ENCODE results near the gene DHH. TPM values are rescaled to one million over a fixed set of nuclear protein-coding genes. Genes with fewer than 3 reads are reported as not detected.
A peak's percentile ranks its signal among the peaks of the same experiment; 100 is the strongest.

The DHH gene
- total RNA-seq, 4 donors from 2014 or later = 0.19 to 2.5 TPM; not detected in 2

DNA sequence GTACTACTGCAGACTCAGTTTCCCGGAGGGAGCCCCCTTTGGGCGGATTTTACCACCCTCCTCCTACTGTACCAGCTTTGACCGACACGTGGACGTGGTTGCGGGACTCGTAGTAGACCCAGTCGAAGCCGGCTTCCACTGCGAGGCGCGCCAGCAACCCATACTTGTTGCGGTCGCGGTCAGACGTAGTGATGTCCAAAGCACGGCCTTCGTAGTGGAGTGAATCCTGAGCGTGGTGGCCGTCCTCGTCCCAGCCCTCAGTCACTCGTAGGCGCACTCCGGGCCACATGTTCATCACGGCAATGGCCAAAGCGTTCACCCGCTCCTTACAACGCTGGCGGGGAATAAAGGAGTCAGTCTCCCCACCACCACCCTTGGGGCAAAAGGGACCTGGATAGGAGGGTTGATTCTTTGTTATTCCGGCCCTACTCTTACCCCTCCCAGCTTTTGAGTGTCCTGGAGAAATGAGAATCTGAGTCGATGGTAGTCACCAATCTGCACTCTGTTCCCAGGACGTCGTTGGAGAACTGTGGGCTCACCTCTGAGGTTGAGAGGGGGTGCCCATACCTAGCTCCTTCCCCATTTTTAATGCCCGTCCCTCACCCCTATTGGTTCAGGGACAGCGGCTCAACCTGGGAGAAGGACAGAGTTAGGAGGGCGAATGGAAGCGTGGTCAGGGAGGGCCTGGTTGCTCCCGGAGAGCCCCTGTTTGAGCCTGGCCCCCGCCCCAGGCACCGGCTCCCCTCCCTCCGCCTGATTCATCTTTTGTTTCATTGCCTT, 3.4 kb downstream of the DHH start:
- TF ChIP-seq, protein P1, sequence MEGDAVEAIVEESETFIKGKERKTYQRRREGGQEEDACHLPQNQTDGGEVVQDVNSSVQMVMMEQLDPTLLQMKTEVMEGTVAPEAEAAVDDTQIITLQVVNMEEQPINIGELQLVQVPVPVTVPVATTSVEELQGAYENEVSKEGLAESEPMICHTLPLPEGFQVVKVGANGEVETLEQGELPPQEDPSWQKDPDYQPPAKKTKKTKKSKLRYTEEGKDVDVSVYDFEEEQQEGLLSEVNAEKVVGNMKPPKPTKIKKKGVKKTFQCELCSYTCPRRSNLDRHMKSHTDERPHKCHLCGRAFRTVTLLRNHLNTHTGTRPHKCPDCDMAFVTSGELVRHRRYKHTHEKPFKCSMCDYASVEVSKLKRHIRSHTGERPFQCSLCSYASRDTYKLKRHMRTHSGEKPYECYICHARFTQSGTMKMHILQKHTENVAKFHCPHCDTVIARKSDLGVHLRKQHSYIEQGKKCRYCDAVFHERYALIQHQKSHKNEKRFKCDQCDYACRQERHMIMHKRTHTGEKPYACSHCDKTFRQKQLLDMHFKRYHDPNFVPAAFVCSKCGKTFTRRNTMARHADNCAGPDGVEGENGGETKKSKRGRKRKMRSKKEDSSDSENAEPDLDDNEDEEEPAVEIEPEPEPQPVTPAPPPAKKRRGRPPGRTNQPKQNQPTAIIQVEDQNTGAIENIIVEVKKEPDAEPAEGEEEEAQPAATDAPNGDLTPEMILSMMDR (IDR thresholded peaks at IDR 0.05) = no peak
- TF ChIP-seq POLR2A (IDR thresholded peaks at IDR 0.05) = no peak
- Histone ChIP-seq H3K27ac (no peak overlapping the region), H3K9me3 (no peaks in the 10 kb centered on the region), H3K36me3 (no peaks in the 10 kb centered on the region), H3K4me3 (peak overlapping the region in 1 of 4 donors; percentile 23), H3K27me3 (peaks cover 0 to 49% of the 10 kb centered on the region in 2 donors), H3K4me1 (peaks cover 0 to 53% (median 19%) of the 10 kb centered on the region in 4 donors)
- DNase-seq = no peak

DNA sequence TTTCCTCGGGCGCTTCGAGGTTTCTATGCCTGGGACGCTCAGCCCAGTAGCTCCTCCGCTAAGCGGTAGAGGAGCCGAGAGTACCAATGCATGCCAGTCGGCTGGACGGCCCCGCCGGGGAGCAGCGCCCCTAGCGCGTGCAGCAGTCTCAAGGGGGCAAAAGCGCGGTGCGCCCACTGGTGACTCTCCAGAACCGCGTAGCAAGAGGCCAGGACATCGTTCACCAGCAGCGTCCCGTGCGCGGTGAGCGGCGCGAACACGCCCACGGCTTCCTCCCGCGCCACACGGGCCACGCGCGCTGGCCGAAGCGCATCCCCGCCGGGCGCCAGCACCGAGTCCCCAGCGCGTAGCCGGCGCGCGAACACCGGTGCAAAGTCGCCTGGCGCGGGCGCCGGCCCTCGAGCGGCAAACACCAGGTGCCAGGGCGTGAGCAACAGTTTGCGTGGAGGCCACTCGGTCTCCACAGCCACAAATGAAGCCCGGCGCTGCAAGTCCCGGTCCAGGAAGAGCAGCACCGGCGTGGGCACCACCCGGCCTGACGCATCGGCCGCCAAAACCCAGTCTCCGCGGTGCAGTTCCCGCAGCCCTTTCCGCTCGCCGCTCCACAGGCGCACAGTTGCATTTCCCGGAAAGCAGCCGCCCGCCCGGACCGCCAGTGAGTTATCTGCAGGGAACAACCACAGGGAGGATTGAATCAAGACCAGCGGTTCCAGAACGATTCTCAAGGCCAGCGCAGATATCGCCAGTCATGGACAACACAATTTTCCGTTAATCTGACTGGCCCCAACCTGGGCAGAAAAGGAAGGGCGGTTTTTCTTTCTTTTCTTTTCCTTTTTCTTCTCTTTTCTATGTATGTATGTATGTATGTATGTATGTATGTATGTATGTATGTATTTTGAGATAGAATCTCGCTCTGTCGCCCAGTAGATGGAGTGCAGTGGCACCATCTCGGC, 4.5 kb downstream of the DHH start:
- Histone ChIP-seq H3K27me3 (peaks cover 0 to 49% of the 10 kb centered on the region in 2 donors), H3K4me3 (peak overlapping the region in 3 of 4 donors; percentile 33 to 45 (median 40)), H3K36me3 (no peaks in the 10 kb centered on the region), H3K4me1 (peaks cover 0 to 53% (median 19%) of the 10 kb centered on the region in 4 donors), H3K9me3 (no peaks in the 10 kb centered on the region), H3K27ac (no peak overlapping the region)
- peak in 1 of 3 donors; percentile 58 for DNase-seq
- TF ChIP-seq, protein P1 (IDR thresholded peaks at IDR 0.05) = no peak
- no peak for TF ChIP-seq POLR2A (IDR thresholded peaks at IDR 0.05)

DNA sequence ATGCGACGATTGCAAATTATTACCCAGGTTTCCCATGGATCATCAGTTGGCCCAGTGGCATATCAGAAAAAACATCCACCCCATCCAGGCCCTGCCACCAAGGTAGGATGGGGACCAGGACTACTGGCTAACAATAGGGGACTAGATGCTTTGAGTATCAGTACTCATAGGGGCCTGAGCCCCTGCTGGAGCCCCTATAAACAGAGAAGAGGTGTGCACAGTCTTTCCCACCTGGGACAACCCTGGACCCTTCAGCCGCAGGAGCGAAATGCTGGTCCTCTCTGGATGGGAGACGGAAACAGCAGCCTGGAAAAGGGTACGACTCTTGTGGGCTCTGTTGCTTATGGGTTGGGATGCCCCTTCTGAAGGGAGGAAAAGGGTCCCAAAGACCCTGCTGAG, 5.7 kb downstream of the DHH start:
- H3K4me1 ChIP-seq = peaks cover 0 to 43% (median 19%) of the 10 kb centered on the region in 4 donors
- no peaks in the 10 kb centered on the region for H3K36me3 ChIP-seq
- DNase-seq = no peak
- TF ChIP-seq, protein P1 (IDR thresholded peaks at IDR 0.05) = no peak
- TF ChIP-seq POLR2A (IDR thresholded peaks at IDR 0.05) = no peak
- H3K27me3 ChIP-seq = peaks cover 0 to 43% of the 10 kb centered on the region in 2 donors
- H3K9me3 ChIP-seq = no peaks in the 10 kb centered on the region
- H3K4me3 ChIP-seq = no peak overlapping the region
- H3K27ac ChIP-seq = no peak overlapping the region

DNA sequence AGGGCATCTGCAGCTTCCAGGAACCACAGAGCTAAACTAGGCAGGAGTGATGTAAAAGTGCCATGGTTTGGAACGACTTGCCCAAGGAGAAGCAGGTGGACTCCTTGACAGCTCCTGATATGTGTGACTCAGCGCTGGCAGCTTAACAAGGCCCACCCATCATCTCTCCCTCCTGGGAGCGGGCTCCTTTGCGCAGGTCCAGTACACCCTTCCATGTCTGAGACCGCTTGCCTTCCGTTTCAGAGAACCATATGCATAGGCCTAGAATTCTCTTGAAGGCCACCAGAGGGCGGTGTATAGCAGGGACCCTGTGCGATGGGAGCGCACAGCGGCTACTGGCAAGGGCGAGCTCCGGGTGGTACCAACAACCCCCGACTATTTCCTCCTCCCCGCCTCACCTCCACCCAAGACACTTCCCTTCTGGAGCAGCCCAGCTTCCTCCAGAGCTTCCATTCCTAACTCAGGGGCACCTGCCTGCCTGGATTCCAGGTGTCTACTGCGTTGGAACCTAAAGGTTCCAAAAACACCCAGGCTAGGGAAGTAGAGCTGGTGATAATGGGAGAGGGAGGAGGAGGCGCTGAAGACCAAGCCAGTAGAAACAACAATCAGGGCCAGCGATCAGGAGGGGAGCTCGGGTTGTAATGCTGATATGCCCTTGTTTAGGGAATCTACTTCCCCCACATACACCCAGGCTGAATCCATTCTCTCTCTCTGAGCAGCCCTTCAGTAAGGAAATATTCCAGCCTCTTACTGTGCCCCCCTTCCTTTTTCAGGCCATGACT, 6.3 kb downstream of the DHH start:
- Histone ChIP-seq H3K27ac (no peak overlapping the region), H3K27me3 (peaks cover 0 to 37% of the 10 kb centered on the region in 2 donors), H3K4me3 (peak overlapping the region in 1 of 4 donors; percentile 1)

More for the DNA sequence above, 6.3 kb downstream of the DHH start:
- Histone ChIP-seq H3K9me3 (no peaks in the 10 kb centered on the region), H3K4me1 (peaks cover 0 to 37% (median 19%) of the 10 kb centered on the region in 4 donors), H3K36me3 (no peaks in the 10 kb centered on the region)
- DNase-seq = peak; percentile 50 to 79 (median 71)
- TF ChIP-seq, protein P1 (IDR thresholded peaks at IDR 0.05) = peak; percentile 68 to 92 (median 82)
- TF ChIP-seq POLR2A (IDR thresholded peaks at IDR 0.05) = no peak
